AG04450 (cell line): ENCODE data around the gene NAGS. TPM values are rescaled to one million over a fixed set of nuclear protein-coding genes. Genes with fewer than 3 reads are reported as not detected.

ENCODE experiments used
- CTCF ChIA-PET: fragments of 300-600, 350-600 bp; formaldehyde crosslinking; extraction: SDS; loops from one replicate; lab custom pipeline; 2022; ENCODE audit warnings: antibody characterized with exemption, inconsistent platforms; lab: Charles Lee
- POLR2A ChIA-PET: fragments of 350-600 bp; formaldehyde crosslinking; extraction: SDS; loops from one replicate; lab custom pipeline; 2021; ENCODE audit warnings: antibody characterized with exemption, inconsistent platforms; lab: Yijun Ruan, JAX
- DNase-seq: peaks from one replicate; pipeline ENCODE4 v3.0.0-alpha.2; 2011; ENCODE audit warnings: low read depth, low spot score
- H3K27ac ChIP-seq: one replicate; pipeline ENCODE4 v1.5.1; 2012; ENCODE audit warnings: low read depth, low read length, control low read depth
- H3K27me3 ChIP-seq: one replicate; pipeline ENCODE4 v1.6.0; 2012; ENCODE audit warnings: low read length; ENCODE audit not compliant: control insufficient read depth, insufficient read depth
- H3K4me3 ChIP-seq: 2 replicates; pipeline ENCODE4 v1.5.1; 2011; ENCODE audit warnings: mild to moderate bottlenecking, low read depth, low read length, control low read depth
- H3K9me3 ChIP-seq: 2 replicates; pipeline ENCODE4 v1.5.1; 2012; ENCODE audit warnings: low read length; ENCODE audit not compliant: control insufficient read depth, insufficient read depth
- CTCF ChIP-seq: IDR thresholded peaks from 2 replicates; pipeline ENCODE4 v1.5.1; 2011; ENCODE audit warnings: low read depth, low read length, control low read depth, inconsistent platforms
- polyA plus RNA-seq: library from polyadenylated mRNA; depleted of rRNA; stranded (reverse); fragments of >200 nt; gene quantifications from 2 replicates; pipeline ENCODE4 v1.2.3, GENCODE V29; 2011

NAGS gene
- polyA plus RNA-seq, 1 experiment: 1.1 TPM

GRCh38 chr17:43984521-43984920, 19.9 kb upstream of the NAGS start:
- ChIA-PET POLR2A (interaction anchor here (0.5 kb wide), 1 partner anchor 27 kb away, joined by 3 read pairs; no protein-coding TSS in a partner anchor), CTCF (interaction anchor here (0.7 to 1.6 kb wide), 2 partner anchors 9 to 106 kb away, joined by 3 to 5 read pairs; no protein-coding TSS in a partner anchor)
- H3K4me3 ChIP-seq: peak overlapping the region; percentile 39; the same call in 1 of the 2 replicates

GRCh38 chr17:43986225-43986981, 18.0 kb upstream of the NAGS start:
- TF ChIP-seq CTCF: no peak
- DNase-seq: no peak
- no peak overlapping the region for H3K27ac ChIP-seq
- no peaks in the 10 kb centered on the region; the same call in 1 of the 2 replicates for H3K9me3 ChIP-seq
- no peak overlapping the region for H3K4me3 ChIP-seq
- ChIA-PET POLR2A (no interaction called here), CTCF (interaction anchor here (1.1 to 2.0 kb wide), 2 partner anchors 42 to 44 kb away, joined by 3 to 6 read pairs; partner anchors contain the start of gene PPY)
- H3K27me3 ChIP-seq: peaks cover 43% of the 10 kb centered on the region

More at GRCh38 chr17:43984521-43984920, 19.9 kb upstream of the NAGS start:
- no peak for TF ChIP-seq CTCF
- Histone ChIP-seq H3K27ac (no peak overlapping the region), H3K9me3 (no peaks in the 10 kb centered on the region; the same call in 1 of the 2 replicates), H3K27me3 (peaks cover 52% of the 10 kb centered on the region)
- DNase-seq: no peak

GRCh38 chr17:43987131-43988021, 17.0 kb upstream of the NAGS start:
- no peak for DNase-seq
- CTCF ChIA-PET: interaction anchor here (0.6 to 2.0 kb wide), 3 partner anchors 9 to 45 kb away, joined by 3 to 6 read pairs (median 3); partner anchors contain the start of gene PPY
- H3K27me3 ChIP-seq: peaks cover 36% of the 10 kb centered on the region
- POLR2A ChIA-PET: no interaction called here
- H3K27ac ChIP-seq: no peak overlapping the region
- no peaks in the 10 kb centered on the region; the same call in 1 of the 2 replicates for H3K9me3 ChIP-seq
- H3K4me3 ChIP-seq: no peak overlapping the region
- no peak for TF ChIP-seq CTCF

GRCh38 chr17:43988301-43988700, 16.1 kb upstream of the NAGS start:
- no peak overlapping the region for H3K4me3 ChIP-seq
- DNase-seq: no peak
- CTCF ChIA-PET: interaction anchor here (1.0 kb wide), 1 partner anchor 44 kb away, joined by 6 read pairs; no protein-coding TSS in a partner anchor
- no peaks in the 10 kb centered on the region; the same call in 1 of the 2 replicates for H3K9me3 ChIP-seq
- POLR2A ChIA-PET: no interaction called here
- TF ChIP-seq CTCF: no peak
- no peak overlapping the region for H3K27ac ChIP-seq
- H3K27me3 ChIP-seq: peaks cover 26% of the 10 kb centered on the region
